ENCODE data around the gene ADAP1.
A peak's percentile ranks its signal among the peaks of the same experiment; 100 is the strongest.

GRCh38 chr7:981793-982510 lies 27.5 kb upstream of the ADAP1 start:
- TF ChIP-seq CTCF (IDR thresholded peaks at IDR 0.05) (no peak), POLR2A (IDR thresholded peaks at IDR 0.05) (no peak), POLR2AphosphoS5 (IDR thresholded peaks at IDR 0.05) (peak in 2 of 3 donors; percentile 20 to 51), EP300 (IDR thresholded peaks at IDR 0.05; ENCODE audit: low read depth) (no peak)

Data from transverse colon (tissue), 4 donors.